GM19324 (cell line): ENCODE measurements around the gene ALPK3.

Experiments used
- ATAC-seq: cut with Tn5 transposase; IDR thresholded peaks from one replicate; pipeline ENCODE4 v1.9.1; 2021; ENCODE audit warnings: mild to moderate bottlenecking, moderate library complexity; ENCODE audit not compliant: unreplicated experiment, low FRiP score

Gene ALPK3

GRCh38 chr15:84911879-84912660, 94.9 kb downstream of the ALPK3 start:
- no peak for ATAC-seq

GRCh38 chr15:84913360-84913723, 96.2 kb downstream of the ALPK3 start:
- ATAC-seq, result no peak

GRCh38 chr15:84914351-84914750, 97.2 kb downstream of the ALPK3 start:
- no peak for ATAC-seq

DNA sequence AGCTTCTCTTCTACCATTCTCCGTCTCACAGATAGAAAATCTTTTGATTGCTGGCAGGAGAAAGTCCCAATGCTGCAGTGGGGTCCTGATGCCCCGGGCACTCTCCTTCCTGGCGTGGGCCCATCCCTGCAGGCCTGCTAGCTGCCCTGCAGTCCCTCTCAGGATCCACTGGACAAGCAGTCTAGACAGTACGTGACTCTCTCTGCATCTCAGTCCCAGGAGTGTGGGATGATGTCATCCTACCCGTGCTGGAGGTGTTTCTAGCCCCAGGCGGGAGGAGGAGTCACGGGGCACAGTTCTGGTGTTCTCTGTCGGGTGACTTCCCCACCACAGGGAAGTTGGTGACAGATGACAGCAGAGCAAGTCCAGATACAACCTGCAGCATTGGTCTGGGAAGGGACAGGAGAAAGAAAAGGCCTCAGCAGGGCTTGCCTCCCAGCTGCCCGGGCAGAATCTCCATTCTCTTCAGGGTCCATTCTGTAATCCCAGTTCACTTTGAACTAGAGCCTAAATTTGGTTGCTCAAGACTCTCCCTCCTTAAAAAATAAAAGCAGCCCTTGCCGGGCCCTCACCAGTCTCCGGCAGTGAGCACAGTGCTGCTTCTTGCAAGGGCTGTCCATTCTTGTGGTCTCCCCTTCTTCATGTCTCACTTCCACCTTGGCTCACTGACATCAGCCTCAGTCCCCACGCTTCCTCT, 97.9 kb downstream of the ALPK3 start:
- peak; percentile 81 for ATAC-seq

DNA sequence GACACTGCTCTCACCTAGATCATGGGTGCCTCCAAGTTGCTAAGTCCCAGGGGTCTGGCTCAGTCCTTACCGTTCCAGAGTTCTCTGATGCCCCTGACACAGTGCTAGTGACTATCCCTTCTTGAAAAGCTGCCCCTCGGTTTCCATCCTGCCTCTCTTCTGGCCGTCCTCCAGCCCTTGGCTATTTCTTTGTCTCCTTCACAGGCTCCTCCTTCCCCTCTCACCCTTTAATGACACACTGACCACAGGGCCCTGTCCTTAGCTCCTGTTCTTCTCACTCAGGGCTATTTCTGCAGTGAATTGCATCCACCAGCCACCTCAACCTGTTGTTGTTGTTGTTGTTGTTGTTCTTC, 98.4 kb downstream of the ALPK3 start:
- no peak for ATAC-seq

DNA sequence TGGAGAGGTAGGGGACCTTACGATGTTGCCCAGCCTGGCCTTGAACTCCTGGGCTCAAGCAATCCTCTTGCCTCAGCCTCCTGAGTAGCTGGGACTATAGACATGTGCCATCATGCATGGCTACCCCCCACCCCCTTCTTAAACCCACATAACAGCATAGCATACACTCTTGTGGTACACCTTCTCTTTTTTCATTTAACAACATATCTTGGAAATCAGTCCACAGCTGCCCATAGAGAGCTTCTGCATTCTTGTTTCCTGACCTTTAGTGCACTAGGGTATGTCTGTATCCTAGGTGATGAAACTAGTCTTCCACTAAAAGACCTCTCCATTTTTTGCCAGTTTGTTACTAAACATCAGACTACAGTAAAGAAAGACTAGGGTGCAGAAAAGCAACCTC, 100.3 kb downstream of the ALPK3 start:
- ATAC-seq, result no peak

DNA sequence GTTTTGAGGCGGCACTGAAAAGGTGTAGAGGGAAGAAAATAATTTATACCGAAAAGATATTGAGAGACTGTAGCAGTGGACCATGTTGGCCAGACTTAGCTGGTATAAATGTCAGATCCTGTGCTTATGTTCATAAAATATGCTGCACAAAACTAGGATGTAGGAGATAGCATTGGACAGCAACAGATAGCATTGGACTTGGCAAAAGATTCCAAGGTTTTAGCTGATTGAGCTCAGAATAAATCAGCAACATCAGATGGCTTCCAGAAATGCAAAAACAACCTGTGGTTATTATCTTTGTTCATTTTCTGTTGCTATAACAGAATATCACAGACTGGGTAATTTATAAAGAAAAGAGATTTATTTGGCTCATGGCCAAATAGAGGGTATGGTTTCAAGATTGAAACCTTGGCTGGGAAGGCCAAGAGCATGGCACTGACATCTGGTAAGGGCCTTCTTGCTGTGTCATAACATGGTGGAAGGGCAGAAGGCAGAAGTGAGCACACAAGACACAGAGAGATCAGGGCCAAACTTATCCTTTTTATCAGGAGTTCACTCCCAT, 102.0 kb downstream of the ALPK3 start:
- no peak for ATAC-seq

DNA sequence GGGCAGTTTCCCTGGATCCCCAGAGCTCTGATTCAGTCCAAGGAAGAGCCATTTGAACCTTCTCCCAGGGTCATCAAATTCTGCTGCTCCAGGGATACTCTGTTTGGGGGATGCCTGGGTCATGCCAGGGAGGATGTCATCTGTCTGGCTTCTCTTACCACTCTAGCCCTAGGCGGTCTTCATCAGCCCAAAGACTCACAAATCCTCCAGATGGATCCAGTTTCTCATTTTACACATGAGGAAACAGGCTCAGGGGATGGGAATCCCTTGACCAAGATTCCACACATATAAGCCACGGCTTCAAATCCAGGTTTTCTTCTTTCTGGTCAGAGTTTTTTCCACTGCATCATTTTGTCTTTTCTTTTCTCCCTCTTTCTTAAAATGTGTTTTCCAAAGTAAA, 104.0 kb downstream of the ALPK3 start:
- ATAC-seq, result no peak

DNA sequence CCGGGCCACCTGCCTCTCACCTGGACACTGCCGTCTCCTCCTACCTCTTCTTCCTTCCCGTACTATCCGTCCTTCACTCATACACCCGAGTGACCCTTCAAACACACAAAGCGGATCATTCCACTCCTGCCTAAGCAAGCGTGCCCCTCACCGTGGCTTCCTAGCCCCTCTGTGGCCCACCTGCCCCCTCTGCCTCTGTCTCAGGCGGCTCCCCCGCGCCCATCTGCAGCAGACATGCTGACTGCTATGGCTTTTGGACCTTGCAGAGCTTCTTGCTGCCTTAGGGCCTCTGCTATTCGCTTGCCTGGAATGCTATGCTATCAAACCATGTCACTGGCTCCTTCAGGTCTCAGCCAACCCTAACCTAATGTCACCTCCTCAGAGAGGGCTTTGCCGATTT, 105.4 kb downstream of the ALPK3 start:
- ATAC-seq, result no peak
